BE2C (cell line): Measurements from ENCODE around the gene TECRL.

Experiments used
- DNase-seq: peaks from one replicate; pipeline ENCODE4 v3.0.0-alpha.2; 2020
- H3K27me3 ChIP-seq: fragments of 250-450 bp; sonication (Bioruptor Pico); 2 replicates; pipeline ENCODE4 v1.5.1; 2020; ENCODE audit warnings: mild to moderate bottlenecking
- H3K36me3 ChIP-seq: fragments of 250-450 bp; sonication (Bioruptor Pico); 2 replicates; pipeline ENCODE4 v1.5.1; 2020; ENCODE audit warnings: mild to moderate bottlenecking
- H3K4me1 ChIP-seq: fragments of 250-450 bp; sonication (Bioruptor Pico); 2 replicates; pipeline ENCODE4 v1.5.1; 2020
- H3K4me3 ChIP-seq: 2 replicates; pipeline ENCODE4 v1.5.1; 2011; ENCODE audit warnings: low read depth, low read length
- H3K9me3 ChIP-seq: fragments of 250-450 bp; sonication (Bioruptor Pico); 2 replicates; pipeline ENCODE4 v1.5.1; 2020
- CTCF ChIP-seq: IDR thresholded peaks from 2 replicates; pipeline ENCODE4 v1.5.1; 2012; ENCODE audit warnings: mild to moderate bottlenecking, low read depth, low read length

Gene TECRL

GRCh38 chr4:64305565-64306254 lies 103.5 kb downstream of the TECRL start:
- no peak overlapping the region for H3K4me3 ChIP-seq
- H3K9me3 ChIP-seq: no peaks in the 10 kb centered on the region
- H3K27me3 ChIP-seq: no peaks in the 10 kb centered on the region
- DNase-seq: no peak
- H3K4me1 ChIP-seq: no peaks in the 10 kb centered on the region
- no peaks in the 10 kb centered on the region for H3K36me3 ChIP-seq
- no peak for TF ChIP-seq CTCF

GRCh38 chr4:64272432-64272831 lies 136.8 kb downstream of the TECRL start:
- H3K9me3 ChIP-seq: no peaks in the 10 kb centered on the region
- no peaks in the 10 kb centered on the region for H3K27me3 ChIP-seq
- H3K4me3 ChIP-seq: no peak overlapping the region
- no peaks in the 10 kb centered on the region for H3K36me3 ChIP-seq
- TF ChIP-seq CTCF: no peak
- DNase-seq: no peak
- no peaks in the 10 kb centered on the region for H3K4me1 ChIP-seq

- H3K4me3 ChIP-seq: no peak overlapping the region
- no peaks in the 10 kb centered on the region for H3K4me1 ChIP-seq
- no peaks in the 10 kb centered on the region for H3K27me3 ChIP-seq
- no peaks in the 10 kb centered on the region for H3K36me3 ChIP-seq
- DNase-seq: no peak
- H3K9me3 ChIP-seq: no peaks in the 10 kb centered on the region
- TF ChIP-seq CTCF: no peak
Observed at GRCh38 chr4:64271601-64272081, 137.6 kb downstream of the TECRL start.

- no peaks in the 10 kb centered on the region for H3K9me3 ChIP-seq
Observed at GRCh38 chr4:64266669-64267068, 142.6 kb downstream of the TECRL start.

GRCh38 chr4:64266263-64266662 lies 143.0 kb downstream of the TECRL start:
- no peaks in the 10 kb centered on the region for H3K4me1 ChIP-seq
- TF ChIP-seq CTCF: no peak
- DNase-seq: no peak
- no peaks in the 10 kb centered on the region for H3K9me3 ChIP-seq
- H3K36me3 ChIP-seq: no peaks in the 10 kb centered on the region
- H3K27me3 ChIP-seq: no peaks in the 10 kb centered on the region
- no peak overlapping the region for H3K4me3 ChIP-seq

More at GRCh38 chr4:64266669-64267068, 142.6 kb downstream of the TECRL start:
- H3K27me3 ChIP-seq: no peaks in the 10 kb centered on the region
- TF ChIP-seq CTCF: no peak
- no peaks in the 10 kb centered on the region for H3K4me1 ChIP-seq
- no peak overlapping the region for H3K4me3 ChIP-seq
- H3K36me3 ChIP-seq: no peaks in the 10 kb centered on the region
- no peak for DNase-seq

- Histone ChIP-seq H3K36me3 (no peaks in the 10 kb centered on the region), H3K27me3 (no peaks in the 10 kb centered on the region), H3K4me1 (no peaks in the 10 kb centered on the region), H3K9me3 (no peaks in the 10 kb centered on the region), H3K4me3 (no peak overlapping the region)
- no peak for TF ChIP-seq CTCF
- DNase-seq: no peak
Observed at GRCh38 chr4:64251781-64252180, 157.5 kb downstream of the TECRL start.
